Measurements from ENCODE around the gene PLD5.

PLD5 gene

GRCh38 chr1:242206994-242207393 lies 317.5 kb downstream of the PLD5 start:
- 87% methylated on average over 4 of the region's 4 CpGs for WGBS
- peak overlapping the region in 1 of 2 experiments; percentile 7 for H3K4me3 ChIP-seq (ENCODE audit: insufficient read depth in 1 of 2, low read depth in 1 of 2, low read length in 2 of 2)

GRCh38 chr1:242205622-242206489 lies 318.6 kb downstream of the PLD5 start:
- peak overlapping the region; percentile 76 for H3K9ac ChIP-seq (ENCODE audit: low read length)
- H2AK5ac ChIP-seq (ENCODE audit: low read length, severe bottlenecking) = no peak overlapping the region
- H3K4me2 ChIP-seq (ENCODE audit: low read length, poor library complexity, severe bottlenecking) = no peak overlapping the region
- H2BK5ac ChIP-seq (ENCODE audit: low read depth, low read length, poor library complexity, severe bottlenecking) = no peak overlapping the region
- no peak overlapping the region for H2BK12ac ChIP-seq (ENCODE audit: low read length in 2 of 2)
- no peak overlapping the region for H3K4ac ChIP-seq (ENCODE audit: low read depth in 1 of 2, low read length in 2 of 2)
- no peaks in the 10 kb centered on the region for H3K36me3 ChIP-seq (ENCODE audit: control insufficient read depth in 1 of 2, insufficient read depth in 2 of 2, low read depth in 1 of 2, low read length in 2 of 2)
- no peak overlapping the region for H3K23ac ChIP-seq (ENCODE audit: low read length in 2 of 2)
- H2BK120ac ChIP-seq (ENCODE audit: low read depth, low read length) = no peak overlapping the region
- H3K4me3 ChIP-seq (ENCODE audit: insufficient read depth in 1 of 2, low read depth in 1 of 2, low read length in 2 of 2) = peak overlapping the region in 1 of 2 experiments; percentile 17
- no peaks in the 10 kb centered on the region for H3K9me3 ChIP-seq (ENCODE audit: control insufficient read depth, low read length)
- no peaks in the 10 kb centered on the region for H3K27me3 ChIP-seq (ENCODE audit: control insufficient read depth in 1 of 2, insufficient read depth in 1 of 2, low read length in 2 of 2)
- H4K91ac ChIP-seq (ENCODE audit: low read length) = no peak overlapping the region
- H2AFZ ChIP-seq (ENCODE audit: low read depth, low read length) = no peak overlapping the region
- H2BK15ac ChIP-seq (ENCODE audit: low read depth, poor library complexity, severe bottlenecking) = no peak overlapping the region
- no peak overlapping the region for H3K18ac ChIP-seq (ENCODE audit: low read depth in 1 of 2, low read length in 2 of 2)
- H3K79me1 ChIP-seq (replicated peaks; ENCODE audit: low read length, poor library complexity, severe bottlenecking) = no peaks in the 10 kb centered on the region
- 63% methylated on average over 7 of the region's 7 CpGs for WGBS
- H3K14ac ChIP-seq (ENCODE audit: low read length in 2 of 2) = no peak overlapping the region
- H3K4me1 ChIP-seq (ENCODE audit: control insufficient read depth, insufficient read depth, low read depth, low read length) = no peaks in the 10 kb centered on the region
- H3K27ac ChIP-seq (ENCODE audit: low read length, poor library complexity, severe bottlenecking) = no peak overlapping the region
- H4K8ac ChIP-seq (ENCODE audit: low read length) = no peak overlapping the region
- DNase-seq = no peak

More at GRCh38 chr1:242206994-242207393, 317.5 kb downstream of the PLD5 start:
- Histone ChIP-seq H3K4me2 (ENCODE audit: low read length, poor library complexity, severe bottlenecking) (no peak overlapping the region), H2AFZ (ENCODE audit: low read depth, low read length) (no peak overlapping the region), H3K9ac (ENCODE audit: low read length) (peak overlapping the region; percentile 76), H3K27ac (ENCODE audit: low read length, poor library complexity, severe bottlenecking) (no peak overlapping the region), H4K91ac (ENCODE audit: low read length) (no peak overlapping the region), H3K27me3 (ENCODE audit: control insufficient read depth in 1 of 2, insufficient read depth in 1 of 2, low read length in 2 of 2) (no peaks in the 10 kb centered on the region), H3K23ac (ENCODE audit: low read length in 2 of 2) (no peak overlapping the region), H4K8ac (ENCODE audit: low read length) (no peak overlapping the region), H2BK12ac (ENCODE audit: low read length in 2 of 2) (no peak overlapping the region), H3K4me1 (ENCODE audit: control insufficient read depth, insufficient read depth, low read depth, low read length) (peaks cover 2% of the 10 kb centered on the region), H3K36me3 (ENCODE audit: control insufficient read depth in 1 of 2, insufficient read depth in 2 of 2, low read depth in 1 of 2, low read length in 2 of 2) (no peaks in the 10 kb centered on the region), H2AK5ac (ENCODE audit: low read length, severe bottlenecking) (no peak overlapping the region), H3K9me3 (ENCODE audit: control insufficient read depth, low read length) (no peaks in the 10 kb centered on the region), H3K14ac (ENCODE audit: low read length in 2 of 2) (no peak overlapping the region), H3K79me1 (replicated peaks; ENCODE audit: low read length, poor library complexity, severe bottlenecking) (no peaks in the 10 kb centered on the region), H3K18ac (ENCODE audit: low read depth in 1 of 2, low read length in 2 of 2) (no peak overlapping the region), H2BK5ac (ENCODE audit: low read depth, low read length, poor library complexity, severe bottlenecking) (no peak overlapping the region), H2BK120ac (ENCODE audit: low read depth, low read length) (no peak overlapping the region), H3K4ac (ENCODE audit: low read depth in 1 of 2, low read length in 2 of 2) (no peak overlapping the region), H2BK15ac (ENCODE audit: low read depth, poor library complexity, severe bottlenecking) (no peak overlapping the region)
- DNase-seq = no peak

GRCh38 chr1:242203262-242203661 lies 321.2 kb downstream of the PLD5 start:
- Histone ChIP-seq H3K14ac (ENCODE audit: low read length in 2 of 2) (no peak overlapping the region), H2BK5ac (ENCODE audit: low read depth, low read length, poor library complexity, severe bottlenecking) (no peak overlapping the region), H3K18ac (ENCODE audit: low read depth in 1 of 2, low read length in 2 of 2) (no peak overlapping the region), H3K4me1 (ENCODE audit: control insufficient read depth, insufficient read depth, low read depth, low read length) (no peaks in the 10 kb centered on the region), H4K8ac (ENCODE audit: low read length) (no peak overlapping the region), H3K9ac (ENCODE audit: low read length) (no peak overlapping the region), H2AK5ac (ENCODE audit: low read length, severe bottlenecking) (no peak overlapping the region), H2AFZ (ENCODE audit: low read depth, low read length) (no peak overlapping the region), H3K36me3 (ENCODE audit: control insufficient read depth in 1 of 2, insufficient read depth in 2 of 2, low read depth in 1 of 2, low read length in 2 of 2) (no peaks in the 10 kb centered on the region), H2BK120ac (ENCODE audit: low read depth, low read length) (no peak overlapping the region), H2BK12ac (ENCODE audit: low read length in 2 of 2) (no peak overlapping the region), H3K9me3 (ENCODE audit: control insufficient read depth, low read length) (no peaks in the 10 kb centered on the region), H3K27ac (ENCODE audit: low read length, poor library complexity, severe bottlenecking) (no peak overlapping the region), H4K91ac (ENCODE audit: low read length) (no peak overlapping the region), H3K4ac (ENCODE audit: low read depth in 1 of 2, low read length in 2 of 2) (no peak overlapping the region), H3K4me3 (ENCODE audit: insufficient read depth in 1 of 2, low read depth in 1 of 2, low read length in 2 of 2) (no peak overlapping the region), H3K79me1 (replicated peaks; ENCODE audit: low read length, poor library complexity, severe bottlenecking) (no peaks in the 10 kb centered on the region), H3K23ac (ENCODE audit: low read length in 2 of 2) (no peak overlapping the region), H2BK15ac (ENCODE audit: low read depth, poor library complexity, severe bottlenecking) (no peak overlapping the region), H3K4me2 (ENCODE audit: low read length, poor library complexity, severe bottlenecking) (no peak overlapping the region), H3K27me3 (ENCODE audit: control insufficient read depth in 1 of 2, insufficient read depth in 1 of 2, low read length in 2 of 2) (no peaks in the 10 kb centered on the region)
- 76% methylated on average over 5 of the region's 6 CpGs for WGBS
- no peak for DNase-seq

DNA sequence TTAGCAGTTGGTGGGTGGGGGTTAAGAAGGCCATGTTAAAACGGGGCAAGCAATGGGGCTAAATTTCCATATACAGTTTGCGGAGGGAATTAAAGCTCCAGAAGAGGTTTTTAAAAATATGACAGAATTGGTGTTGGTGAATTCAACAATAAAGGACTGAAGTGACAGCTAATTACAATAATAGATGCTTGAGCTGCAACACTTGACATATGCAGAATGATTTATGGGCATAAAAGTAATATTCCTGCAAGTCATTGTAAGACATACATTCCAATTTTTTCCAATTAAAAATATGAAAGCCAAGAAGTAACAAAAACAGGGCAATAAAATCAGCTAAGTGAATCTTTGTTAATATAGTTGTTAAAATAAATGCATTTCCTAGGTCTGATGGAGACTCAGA lies 323.4 kb downstream of the PLD5 start:
- H3K4me3 ChIP-seq (ENCODE audit: insufficient read depth in 1 of 2, low read depth in 1 of 2, low read length in 2 of 2) = no peak overlapping the region

More for the DNA sequence above, 323.4 kb downstream of the PLD5 start:
- Histone ChIP-seq H3K4me1 (ENCODE audit: control insufficient read depth, insufficient read depth, low read depth, low read length) (peaks cover 2% of the 10 kb centered on the region), H2BK12ac (ENCODE audit: low read length in 2 of 2) (no peak overlapping the region), H3K9ac (ENCODE audit: low read length) (no peak overlapping the region), H3K23ac (ENCODE audit: low read length in 2 of 2) (no peak overlapping the region), H3K18ac (ENCODE audit: low read depth in 1 of 2, low read length in 2 of 2) (no peak overlapping the region), H2BK120ac (ENCODE audit: low read depth, low read length) (no peak overlapping the region), H4K8ac (ENCODE audit: low read length) (no peak overlapping the region), H2BK5ac (ENCODE audit: low read depth, low read length, poor library complexity, severe bottlenecking) (no peak overlapping the region), H3K36me3 (ENCODE audit: control insufficient read depth in 1 of 2, insufficient read depth in 2 of 2, low read depth in 1 of 2, low read length in 2 of 2) (no peaks in the 10 kb centered on the region), H3K27ac (ENCODE audit: low read length, poor library complexity, severe bottlenecking) (no peak overlapping the region), H3K14ac (ENCODE audit: low read length in 2 of 2) (no peak overlapping the region), H3K4me2 (ENCODE audit: low read length, poor library complexity, severe bottlenecking) (no peak overlapping the region), H3K4ac (ENCODE audit: low read depth in 1 of 2, low read length in 2 of 2) (no peak overlapping the region), H3K9me3 (ENCODE audit: control insufficient read depth, low read length) (no peaks in the 10 kb centered on the region), H3K27me3 (ENCODE audit: control insufficient read depth in 1 of 2, insufficient read depth in 1 of 2, low read length in 2 of 2) (no peaks in the 10 kb centered on the region), H3K79me1 (replicated peaks; ENCODE audit: low read length, poor library complexity, severe bottlenecking) (no peaks in the 10 kb centered on the region), H2AFZ (ENCODE audit: low read depth, low read length) (no peak overlapping the region), H2BK15ac (ENCODE audit: low read depth, poor library complexity, severe bottlenecking) (no peak overlapping the region), H2AK5ac (ENCODE audit: low read length, severe bottlenecking) (no peak overlapping the region), H4K91ac (ENCODE audit: low read length) (no peak overlapping the region)
- DNase-seq = no peak
- 79% methylated on average over 2 of the region's 2 CpGs for WGBS

All from mesenchymal stem cell (in vitro differentiated cells and primary cell).